K562 (cell line): ENCODE data around the gene CCDC85C. TPM values are rescaled to one million over a fixed set of nuclear protein-coding genes. Genes with fewer than 3 reads are reported as not detected.

Experiments
- ATAC-seq: fragments of 200-7000 bp; cut with Tn5 transposase; 3 replicates; pipeline ENCODE4 v1.9.1; 2020; ENCODE audit warnings: moderate library complexity
- BruUV-seq: library from RNA; stranded (reverse); fragments of 400-500 nt; replicated peaks from 2 replicates; lab custom pipeline; 2021; lab: Mats Ljungman, UMichigan
- CTCF ChIA-PET: fragments of 300-600 bp; formaldehyde crosslinking; extraction: SDS; loops from one replicate; lab custom pipeline; 2021; ENCODE audit warnings: low intra/inter-chr PET ratio; lab: Yijun Ruan, JAX
- POLR2A ChIA-PET: fragments of 300-600, 350-650 bp; sonication (Branson Sonifier 250); formaldehyde crosslinking; extraction: SDS; loops from one replicate; lab custom pipeline; 2021; ENCODE audit warnings: antibody characterized with exemption, inconsistent platforms; lab: Yijun Ruan, JAX
- DNase-seq, 4 experiments: peaks; one replicate each; pipeline versions ENCODE4 v3.0.0 to v3.0.0-alpha.2; 2011 to 2018; ENCODE audit warnings: low spot score in 3 of 4, mixed read lengths in 3 of 4; ENCODE audit errors: extremely low read depth in 1 of 4
- FAIRE-seq: peaks from 2 replicates; lab custom pipeline; 2011; peaks lifted over from hg19 to GRCh38; lab: Jason Lieb, UNC
- H2AFZ ChIP-seq: 2 replicates; pipeline ENCODE4 v1.6.0; 2011; ENCODE audit warnings: low read depth, low read length, control low read depth, inconsistent platforms
- H3K27ac ChIP-seq: fragments of 200-600 bp; 3 replicates; pipeline ENCODE4 v1.8.0; 2011; ENCODE audit warnings: low read depth, mild to moderate bottlenecking, control low read depth, inconsistent platforms, low read length, moderate library complexity, mixed read lengths; ENCODE audit errors: extremely low read depth
- H3K27me3 ChIP-seq, 2 experiments: fragments of 300-600 bp in 1 of 2; 2 replicates in 1 of 2; 3 replicates in 1 of 2; pipeline versions ENCODE4 v1.6.0 to v1.8.0; 2011; ENCODE audit warnings: inconsistent platforms in 2 of 2, low read length in 2 of 2, mild to moderate bottlenecking in 1 of 2, mixed read lengths in 1 of 2, moderate library complexity in 1 of 2; ENCODE audit not compliant: control insufficient read depth in 2 of 2, insufficient read depth in 2 of 2
- H3K36me3 ChIP-seq: fragments of 300-600 bp; 3 replicates; pipeline ENCODE4 v1.8.0; 2011; ENCODE audit warnings: mild to moderate bottlenecking, low read length, inconsistent platforms; ENCODE audit not compliant: control insufficient read depth, insufficient read depth
- H3K4me1 ChIP-seq, 2 experiments: fragments of 200-600 bp in 1 of 2; replicated peaks in 1 of 2; 2 replicates in 1 of 2; 3 replicates in 1 of 2; pipeline versions ENCODE4 v1.5.1 to v1.8.0; 2011; ENCODE audit warnings: inconsistent platforms in 2 of 2, low read length in 2 of 2, mild to moderate bottlenecking in 1 of 2, mixed read lengths in 1 of 2, moderate library complexity in 1 of 2; ENCODE audit not compliant: control insufficient read depth in 2 of 2, insufficient read depth in 2 of 2
- H3K4me2 ChIP-seq: 2 replicates; pipeline ENCODE4 v1.6.1; 2011; ENCODE audit warnings: low read length, control low read depth, inconsistent platforms, mixed read lengths; ENCODE audit not compliant: insufficient read depth
- H3K4me3 ChIP-seq: fragments of 200-600 bp; sonication (generic), shearing (Covaris generic); 2 replicates; pipeline ENCODE4 v1.5.1; 2016; ENCODE audit warnings: control low read depth, inconsistent platforms
- H3K79me2 ChIP-seq: fragments of 200-600 bp; 3 replicates; pipeline ENCODE4 v1.8.0; 2011; ENCODE audit warnings: low read length, inconsistent platforms; ENCODE audit not compliant: control insufficient read depth, insufficient read depth
- H3K9ac ChIP-seq, 2 experiments: 2 replicates each; pipeline versions ENCODE4 v1.6.0 to v1.6.1; 2011; ENCODE audit warnings: low read depth in 2 of 2, low read length in 2 of 2, control low read depth in 1 of 2, inconsistent platforms in 1 of 2, mild to moderate bottlenecking in 1 of 2, mixed read lengths in 1 of 2; ENCODE audit not compliant: insufficient read depth in 1 of 2
- H3K9me1 ChIP-seq: one replicate; pipeline ENCODE4 v1.6.0; 2011; ENCODE audit warnings: inconsistent platforms, mild to moderate bottlenecking, low read length, moderate library complexity; ENCODE audit not compliant: control insufficient read depth, insufficient read depth
- H3K9me3 ChIP-seq: replicated peaks from 2 replicates; pipeline ENCODE4 v1.5.1; 2011; ENCODE audit warnings: low read depth, low read length, inconsistent platforms; ENCODE audit not compliant: control insufficient read depth, insufficient read depth
- H4K20me1 ChIP-seq: replicated peaks from 2 replicates; pipeline ENCODE4 v1.6.1; 2011; ENCODE audit warnings: low read length, inconsistent platforms, mixed read lengths; ENCODE audit not compliant: control insufficient read depth, insufficient read depth
- BHLHE40 ChIP-seq: IDR thresholded peaks from 2 replicates; pipeline ENCODE4 v1.6.1; 2011; ENCODE audit warnings: low read length, improper control_type of control experiment
- DACH1 ChIP-seq: fragments of 450-650 bp; IDR thresholded peaks from 2 replicates; pipeline ENCODE4 v1.6.1; 2018; ENCODE audit not compliant: partially characterized antibody
- MAFF ChIP-seq: IDR thresholded peaks from 2 replicates; pipeline ENCODE4 v1.6.1; 2012; ENCODE audit warnings: low read length, improper control_type of control experiment
- U2AF2 ChIP-seq: fragments of 200-400 bp; formaldehyde crosslinking; optimal IDR thresholded peaks from 2 replicates; pipeline ENCODE3; 2017; ENCODE audit warnings: low read depth, mild to moderate bottlenecking, low read length
- ZNF282 ChIP-seq: sonication (generic); formaldehyde crosslinking; IDR thresholded peaks from 2 replicates; pipeline ENCODE4 v1.8.1; 2023; ENCODE audit warnings: missing genetic modification reagents
- ZNF431 ChIP-seq: sonication (generic); formaldehyde crosslinking; IDR thresholded peaks from 2 replicates; pipeline ENCODE4 v1.8.0; 2022; ENCODE audit warnings: mild to moderate bottlenecking, missing genetic modification reagents
- WGBS: fragments of 100-300 bp; shearing (Covaris generic); methylation state at CpG from one replicate; pipeline ENCODE4 v1.1.6; 2016; ENCODE audit warnings: low coverage, mixed read lengths; ENCODE audit not compliant: insufficient coverage; ENCODE audit errors: missing lambda C conversion rate; 5-methylcytosine and 5-hydroxymethylcytosine counted together
- in situ Hi-C: fragments of 300-500 bp; cut with MboI; formaldehyde crosslinking; loops from 4 replicates; pipeline ENCODE4 v1.15.0; 2018; ENCODE audit warnings: inconsistent platforms, mixed read lengths
- intact Hi-C: fragments of 100-400 bp; cut with micrococcal nuclease; formaldehyde crosslinking; loops from 2 replicates; pipeline ENCODE4 v1.14.2; 2022
- polyA plus RNA-seq, 8 experiments: library from polyadenylated mRNA; depleted of rRNA in 4 of 8; stranded (reverse) in 5 of 8; unstranded in 3 of 8; fragments of >200 nt; fragmentation: Nextera tagmentation in 2 of 8; fragmentation: Illumina TruSeq in 1 of 8; extraction: Ambion mirVana in 2 of 8; extraction: Trizol in 1 of 8; gene quantifications; 2 replicates each; pipeline versions ENCODE4 v1.2.1 to v1.2.3, GENCODE V29; 2011 to 2014; ENCODE audit warnings: inconsistent platforms in 1 of 8, missing spikeins in 1 of 8
- total RNA-seq, 7 experiments: library from RNA; depleted of rRNA in 6 of 7; stranded (reverse); fragments of >200 nt in 6 of 7; fragmentation: Illumina TruSeq in 2 of 7; extraction: Trizol in 2 of 7; gene quantifications; 2 replicates each; pipeline versions ENCODE4 v1.2.1 to v1.2.3, GENCODE V29; 2011 to 2021; ENCODE audit warnings: low replicate concordance in 1 of 7

CCDC85C gene
- total and polyA plus RNA-seq, 9 of the 15 experiments (the other 6 are each of a cell fraction or from before 2014, with no cell fraction given), result 0.18 to 22.0 (median 6.3) TPM

GRCh38 chr14:99570544-99571302, 33.3 kb downstream of the CCDC85C start:
- H3K9me3 ChIP-seq, result no peaks in the 10 kb centered on the region
- in situ Hi-C loops (no loop called here), intact Hi-C loops (no loop called here)
- no peaks in the 10 kb centered on the region for H3K27me3 ChIP-seq
- H3K79me2 ChIP-seq, result 0 out of 3 replicates have a peak, but pooled peaks cover 7% of the 10 kb centered on the region
- FAIRE-seq, result no peak
- no peak overlapping the region for H3K4me2 ChIP-seq
- no peak overlapping the region for H3K27ac ChIP-seq
- DNase-seq, result no peak
- TF ChIP-seq BHLHE40, result peak; percentile 47; the same call in 1 of the 2 replicates
- no peak for TF ChIP-seq DACH1
- no peak for TF ChIP-seq ZNF282 (CRISPR knock-in tag)
- no peak for TF ChIP-seq ZNF431 (CRISPR knock-in tag)
- TF ChIP-seq MAFF, result no peak
- TF ChIP-seq U2AF2, result no peak
- TF ChIP-seq, all 486 proteins: peak for 1
- H3K4me3 ChIP-seq, result no peak overlapping the region
- H4K20me1 ChIP-seq, result peaks cover 66% of the 10 kb centered on the region
- 0 out of 4 replicates have a peak overlapping the region, but pooled peaks of 1 of the 2 experiments have one; percentile 45 for H3K9ac ChIP-seq
- 57% methylated on average over 6 of the region's 12 CpGs for WGBS
- POLR2A ChIA-PET, result interaction anchor here (0.7 kb wide), 2 partner anchors 10 to 40 kb away, joined by 3 read pairs; no protein-coding TSS in a partner anchor
- peaks cover 2% of the 10 kb centered on the region for H3K9me1 ChIP-seq
- CTCF ChIA-PET, result no interaction called here
- H3K36me3 ChIP-seq, result no peaks in the 10 kb centered on the region
- H2AFZ ChIP-seq, result no peak overlapping the region
- H3K4me1 ChIP-seq, result peaks cover 26 to 83% of the 10 kb centered on the region in 2 experiments
- no peak for ATAC-seq
- BruUV-seq, result no TSS peak
